HG02885 (cell line): ENCODE measurements around the gene SLC35A1.

Experiments
- ATAC-seq: cut with Tn5 transposase; IDR thresholded peaks from one replicate; pipeline ENCODE4 v1.9.1; 2021; ENCODE audit warnings: mild to moderate bottlenecking; ENCODE audit not compliant: unreplicated experiment, poor library complexity

Gene SLC35A1

GRCh38 chr6:87518453-87518852, 45.7 kb downstream of the SLC35A1 start:
- ATAC-seq, result no peak

GRCh38 chr6:87522686-87523085, 49.9 kb downstream of the SLC35A1 start:
- no peak for ATAC-seq

GRCh38 chr6:87529221-87529620, 56.4 kb downstream of the SLC35A1 start:
- ATAC-seq, result no peak

GRCh38 chr6:87534377-87535047, 61.7 kb downstream of the SLC35A1 start:
- ATAC-seq, result no peak

- ATAC-seq, result no peak
Measured at GRCh38 chr6:87538510-87539260, 65.9 kb downstream of the SLC35A1 start.

GRCh38 chr6:87539554-87539953, 66.8 kb downstream of the SLC35A1 start:
- no peak for ATAC-seq

GRCh38 chr6:87540539-87540938, 67.8 kb downstream of the SLC35A1 start:
- ATAC-seq, result no peak

GRCh38 chr6:87541041-87541440, 68.3 kb downstream of the SLC35A1 start:
- no peak for ATAC-seq

- ATAC-seq, result no peak
Measured at GRCh38 chr6:87541744-87542143, 69.0 kb downstream of the SLC35A1 start.

GRCh38 chr6:87543696-87544473, 71.1 kb downstream of the SLC35A1 start:
- ATAC-seq, result no peak

GRCh38 chr6:87544474-87544735, 71.6 kb downstream of the SLC35A1 start:
- ATAC-seq, result no peak

- ATAC-seq, result no peak
Measured at GRCh38 chr6:87551799-87552198, 79.0 kb downstream of the SLC35A1 start.

GRCh38 chr6:87553159-87553765, 80.5 kb downstream of the SLC35A1 start:
- ATAC-seq, result no peak

GRCh38 chr6:87555506-87555905, 82.7 kb downstream of the SLC35A1 start:
- ATAC-seq, result no peak

GRCh38 chr6:87558446-87558845, 85.7 kb downstream of the SLC35A1 start:
- ATAC-seq, result no peak

- no peak for ATAC-seq
Measured at GRCh38 chr6:87561017-87561416, 88.2 kb downstream of the SLC35A1 start.
